OCI-LY3 (cell line): ENCODE results near the gene DDO.

Experiments
- CTCF ChIP-seq: fragments of 200-600, 300-600 bp; sonication (generic); IDR thresholded peaks from 2 replicates; pipeline ENCODE4 v1.5.1; 2014; ENCODE audit warnings: antibody characterized with exemption, low read length, low read depth
- EZH2phosphoT487 ChIP-seq: fragments of 200-600 bp; shearing (Covaris generic); IDR thresholded peaks from 2 replicates; pipeline ENCODE4 v1.6.1; 2018; ENCODE audit warnings: antibody characterized with exemption, mixed run types, low read depth

- no peak for TF ChIP-seq CTCF
- TF ChIP-seq EZH2phosphoT487: no peak
Measured at GRCh38 chr6:110348961-110349690, 66.2 kb downstream of the DDO start.
